ENCODE measurements around the gene MT1M. TPM values are rescaled to one million over a fixed set of nuclear protein-coding genes. Genes with fewer than 3 reads are reported as not detected.
"Not testable (repeated sequence)": the region's sequence is repeated elsewhere in the genome, so short reads cannot be mapped to it uniquely, and the experiment has no call there.

The MT1M gene
- total and polyA plus RNA-seq, 2 experiments from 2014 or later, result not detected

DNA sequence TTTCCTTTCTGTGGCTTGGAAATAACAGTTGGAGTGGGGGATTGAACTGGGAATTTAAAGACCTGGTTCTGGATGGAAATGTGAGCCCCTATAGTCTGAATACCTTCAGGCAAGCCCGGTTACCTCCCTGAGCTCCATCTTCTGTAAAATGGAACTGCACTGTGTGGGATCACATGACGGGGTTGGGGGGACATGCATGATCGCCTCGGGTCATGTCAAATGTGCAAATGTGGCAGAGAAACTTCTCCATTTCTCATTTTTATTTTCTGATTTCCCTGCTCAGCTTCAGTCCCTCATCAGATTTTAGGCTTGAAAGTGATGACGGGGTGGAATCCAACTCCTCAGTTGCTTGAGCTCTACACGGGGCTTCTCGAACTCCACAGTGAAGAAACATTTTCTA is 20.8 kb downstream of the MT1M start:
- H3K27me3 ChIP-seq, result peaks cover 94% of the 10 kb centered on the region
- no peak overlapping the region for H3K4me3 ChIP-seq
- no peaks in the 10 kb centered on the region for H3K9me3 ChIP-seq (ENCODE audit: low read depth)
- H3K27ac ChIP-seq, result no peak overlapping the region
- DNase-seq (ENCODE audit: low read depth in 1 of 2, low spot score in 1 of 2), result no peak
- no peaks in the 10 kb centered on the region for H3K4me1 ChIP-seq (ENCODE audit: low read depth)
- TF ChIP-seq, protein P1, sequence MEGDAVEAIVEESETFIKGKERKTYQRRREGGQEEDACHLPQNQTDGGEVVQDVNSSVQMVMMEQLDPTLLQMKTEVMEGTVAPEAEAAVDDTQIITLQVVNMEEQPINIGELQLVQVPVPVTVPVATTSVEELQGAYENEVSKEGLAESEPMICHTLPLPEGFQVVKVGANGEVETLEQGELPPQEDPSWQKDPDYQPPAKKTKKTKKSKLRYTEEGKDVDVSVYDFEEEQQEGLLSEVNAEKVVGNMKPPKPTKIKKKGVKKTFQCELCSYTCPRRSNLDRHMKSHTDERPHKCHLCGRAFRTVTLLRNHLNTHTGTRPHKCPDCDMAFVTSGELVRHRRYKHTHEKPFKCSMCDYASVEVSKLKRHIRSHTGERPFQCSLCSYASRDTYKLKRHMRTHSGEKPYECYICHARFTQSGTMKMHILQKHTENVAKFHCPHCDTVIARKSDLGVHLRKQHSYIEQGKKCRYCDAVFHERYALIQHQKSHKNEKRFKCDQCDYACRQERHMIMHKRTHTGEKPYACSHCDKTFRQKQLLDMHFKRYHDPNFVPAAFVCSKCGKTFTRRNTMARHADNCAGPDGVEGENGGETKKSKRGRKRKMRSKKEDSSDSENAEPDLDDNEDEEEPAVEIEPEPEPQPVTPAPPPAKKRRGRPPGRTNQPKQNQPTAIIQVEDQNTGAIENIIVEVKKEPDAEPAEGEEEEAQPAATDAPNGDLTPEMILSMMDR (IDR thresholded peaks at IDR 0.05; ENCODE audit: low read depth, low read length), result no peak
- H3K36me3 ChIP-seq, result no peaks in the 10 kb centered on the region

DNA sequence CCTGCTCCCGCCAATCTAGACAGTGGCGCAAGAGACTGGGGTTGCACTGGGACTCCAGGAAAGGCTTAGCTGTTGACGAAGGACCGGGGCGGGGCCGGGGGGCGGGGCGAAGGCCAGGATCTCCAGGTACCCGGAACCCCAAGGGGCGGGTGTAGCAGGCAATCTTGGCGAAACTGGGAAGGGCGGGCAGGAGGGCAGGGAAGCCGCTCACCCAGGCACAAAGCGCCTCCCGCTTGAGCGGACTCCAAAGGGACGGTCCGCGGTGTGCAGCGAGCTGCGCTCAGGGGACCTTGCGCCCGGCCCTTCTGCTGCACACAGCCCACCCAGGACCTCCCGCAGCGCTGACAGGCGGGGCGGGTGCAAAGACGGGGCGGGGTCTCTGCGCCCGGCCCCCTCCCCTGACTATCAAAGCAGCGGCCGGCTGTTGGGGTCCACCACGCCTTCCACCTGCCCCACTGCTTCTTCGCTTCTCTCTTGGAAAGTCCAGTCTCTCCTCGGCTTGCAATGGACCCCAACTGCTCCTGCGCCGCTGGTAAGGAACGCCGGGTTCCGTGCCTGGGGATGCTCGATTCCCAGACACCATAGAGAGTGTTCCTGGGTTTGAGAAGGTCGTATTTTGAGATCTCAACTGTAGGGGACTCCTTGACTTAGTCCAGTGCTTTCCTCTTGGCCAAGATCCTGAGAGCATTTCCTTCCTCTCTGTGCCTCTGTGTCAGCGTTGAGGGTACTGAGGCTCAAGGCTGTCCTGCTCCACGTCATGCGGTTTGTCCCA is 25.3 kb downstream of the MT1M start, which contains the start of gene MT1F:
Gene MT1F, plus strand, starts transcription at position 405 of the 772 bp plus-strand sequence. Its CDS starts 100 bp downstream, at position 505.
- H3K36me3 ChIP-seq, result no peaks in the 10 kb centered on the region
- H3K4me3 ChIP-seq, result peak within 1 kb of the TSS; percentile 34
- TF ChIP-seq, protein P1 (IDR thresholded peaks at IDR 0.05; ENCODE audit: low read depth, low read length), result no peak
- no peaks in the 10 kb centered on the region for H3K9me3 ChIP-seq (ENCODE audit: low read depth)
- H3K4me1 ChIP-seq (ENCODE audit: low read depth), result peaks cover under 1% of the 10 kb centered on the region
- H3K27ac ChIP-seq, result no peak within 1 kb of the TSS
- H3K27me3 ChIP-seq, result peaks cover 94% of the 10 kb centered on the region
- DNase-seq (ENCODE audit: low read depth in 1 of 2, low spot score in 1 of 2), result peak; percentile 28 to 55

DNA sequence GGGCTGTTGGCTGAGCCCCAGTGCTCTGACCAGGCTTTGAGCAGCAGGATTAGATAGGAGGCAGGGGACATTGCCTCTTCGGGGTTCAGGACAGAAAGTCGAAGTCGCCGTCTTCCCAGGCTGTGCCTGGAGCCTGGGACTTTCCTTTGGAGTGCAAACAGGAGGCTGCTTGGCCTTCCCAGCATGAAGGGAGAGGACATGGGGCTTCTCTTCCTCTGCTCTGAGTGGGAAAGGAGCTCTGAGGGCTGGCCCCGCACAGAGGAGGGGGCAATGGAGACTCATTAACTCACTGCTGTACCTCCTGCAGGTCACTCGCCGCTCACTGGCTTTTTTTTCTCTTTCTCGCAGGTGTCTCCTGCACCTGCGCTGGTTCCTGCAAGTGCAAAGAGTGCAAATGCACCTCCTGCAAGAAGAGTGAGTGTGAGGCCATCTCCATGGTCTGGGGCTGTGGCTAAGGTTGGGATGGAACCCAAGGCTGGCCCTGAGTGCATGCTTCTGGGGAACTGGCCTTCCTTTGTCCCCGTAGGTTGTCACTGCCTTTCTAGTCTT is 25.9 kb downstream of the MT1M start:
- DNase-seq (ENCODE audit: low read depth in 1 of 2, low spot score in 1 of 2), result no peak
- H3K4me1 ChIP-seq (ENCODE audit: low read depth), result peaks cover 3% of the 10 kb centered on the region

GRCh38 chr16:56662357-56663354 is 30.2 kb downstream of the MT1M start:
- H3K4me1 ChIP-seq (ENCODE audit: low read depth), result peaks cover 3% of the 10 kb centered on the region
- H3K27me3 ChIP-seq, result peaks cover 100% of the 10 kb centered on the region
- H3K9me3 ChIP-seq (ENCODE audit: low read depth), result no peaks in the 10 kb centered on the region
- peak overlapping the region; percentile 8 for H3K4me3 ChIP-seq
- no peaks in the 10 kb centered on the region for H3K36me3 ChIP-seq
- TF ChIP-seq, protein P1 (IDR thresholded peaks at IDR 0.05; ENCODE audit: low read depth, low read length), result no peak
- DNase-seq (ENCODE audit: low read depth in 1 of 2, low spot score in 1 of 2), result no peak
- no peak overlapping the region for H3K27ac ChIP-seq

More for the DNA sequence above, 25.9 kb downstream of the MT1M start:
- Histone ChIP-seq H3K27ac (no peak overlapping the region), H3K36me3 (no peaks in the 10 kb centered on the region), H3K27me3 (peaks cover 94% of the 10 kb centered on the region), H3K4me3 (no peak overlapping the region), H3K9me3 (ENCODE audit: low read depth) (no peaks in the 10 kb centered on the region)
- TF ChIP-seq, protein P1 (IDR thresholded peaks at IDR 0.05; ENCODE audit: low read depth, low read length), result no peak

DNA sequence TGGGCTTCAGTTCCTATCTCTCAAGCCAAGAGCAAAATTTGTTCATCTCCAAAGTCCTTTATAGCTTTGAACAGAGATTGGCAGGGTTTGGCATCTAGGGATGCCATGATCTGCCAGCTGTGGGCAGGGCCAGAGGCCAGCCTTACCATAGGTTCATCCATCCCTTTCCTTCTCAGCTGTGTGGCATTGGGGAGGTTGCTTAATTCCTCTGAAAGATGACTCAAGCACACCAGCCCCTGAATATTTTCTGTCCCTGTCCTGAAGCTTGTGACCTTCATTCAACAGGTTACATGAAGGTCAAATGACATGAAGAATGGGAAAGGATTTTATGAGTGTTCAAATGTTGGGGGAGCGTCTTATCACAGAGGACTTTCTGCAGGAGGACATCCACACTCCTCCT is 32.0 kb downstream of the MT1M start:
- TF ChIP-seq, protein P1 (IDR thresholded peaks at IDR 0.05; ENCODE audit: low read depth, low read length), result no peak
- H3K27me3 ChIP-seq, result peaks cover 100% of the 10 kb centered on the region
- H3K36me3 ChIP-seq, result no peaks in the 10 kb centered on the region
- no peak for DNase-seq (ENCODE audit: low read depth in 1 of 2, low spot score in 1 of 2)
- no peak overlapping the region for H3K27ac ChIP-seq
- no peak overlapping the region for H3K4me3 ChIP-seq
- H3K4me1 ChIP-seq (ENCODE audit: low read depth), result peaks cover 3% of the 10 kb centered on the region
- no peaks in the 10 kb centered on the region for H3K9me3 ChIP-seq (ENCODE audit: low read depth)

- H3K27ac ChIP-seq; H3K36me3 ChIP-seq; H3K4me1 ChIP-seq (ENCODE audit: low read depth); DNase-seq (ENCODE audit: low read depth in 1 of 2, low spot score in 1 of 2); H3K4me3 ChIP-seq; H3K9me3 ChIP-seq (ENCODE audit: low read depth): not testable (repeated sequence)
- peaks cover 100% of the 10 kb centered on the region for H3K27me3 ChIP-seq
Observed at GRCh38 chr16:56665286-56666261, 33.1 kb downstream of the MT1M start.

Data from cardiac muscle cell (in vitro differentiated cells and primary cell).